Measurements from ENCODE around the gene GLI2. TPM values are rescaled to one million over a fixed set of nuclear protein-coding genes. Genes with fewer than 3 reads are reported as not detected.

The GLI2 gene
- polyA plus RNA-seq, 2 of the 4 experiments (the other 2 are of a cell fraction): 5.6 to 12.5 TPM

- Histone ChIP-seq H3K9me3 (no peaks in the 10 kb centered on the region), H3K4me1 (peaks cover 26% of the 10 kb centered on the region), H3K4me3 (no peak overlapping the region), H3K27ac (peak overlapping the region in 1 of 2 experiments; percentile 48; a peak in 2 of 6 replicates), H3K4me2 (no peak overlapping the region)
- ATAC-seq: no peak
- 78% methylated on average over 6 of the region's 7 CpGs for WGBS (ENCODE audit: missing lambda C conversion rate)
- DNase-seq (ENCODE audit: low read depth in 1 of 2, low spot score in 1 of 2): no peak
- no peak for FAIRE-seq
- no peak for TF ChIP-seq TFCP2L1 (CRISPR knock-in tag; IDR thresholded peaks at IDR 0.05)
- CTCF ChIA-PET: interaction anchor here (0.7 to 22.6 kb wide), 5 partner anchors 13 to 391 kb away, joined by 3 to 858 read pairs (median 4); partner anchors contain the start of gene GLI2
- POLR2A ChIA-PET: no interaction called here
These were observed 34.6 kb upstream of the GLI2 start for GRCh38 chr2:120701096-120701495.

GRCh38 chr2:120701499-120701898 lies 34.2 kb upstream of the GLI2 start:
- CTCF ChIA-PET: interaction anchor here (0.7 to 22.6 kb wide), 5 partner anchors 21 to 390 kb away, joined by 3 to 858 read pairs (median 3); partner anchors contain the start of gene GLI2
- FAIRE-seq: no peak

GRCh38 chr2:120702061-120702460 lies 33.6 kb upstream of the GLI2 start:
- CTCF ChIA-PET: interaction anchor here (0.7 to 22.6 kb wide), 5 partner anchors 9 to 374 kb away, joined by 3 to 858 read pairs (median 4); no protein-coding TSS in a partner anchor
- no peak for ATAC-seq
- 93% methylated on average over 7 of the region's 7 CpGs for WGBS (ENCODE audit: missing lambda C conversion rate)
- H3K9me3 ChIP-seq: no peaks in the 10 kb centered on the region
- FAIRE-seq: no peak
- no peak for DNase-seq (ENCODE audit: low read depth in 1 of 2, low spot score in 1 of 2)
- peak overlapping the region in 1 of 2 experiments; percentile 48; a peak in 2 of 6 replicates for H3K27ac ChIP-seq
- no peak overlapping the region for H3K4me2 ChIP-seq
- H3K4me3 ChIP-seq: no peak overlapping the region
- H3K4me1 ChIP-seq: peaks cover 23% of the 10 kb centered on the region
- POLR2A ChIA-PET: no interaction called here
- TF ChIP-seq ATOH8 (CRISPR knock-in tag; IDR thresholded peaks at IDR 0.05; ENCODE audit: low read depth) (no peak), SMC3 (IDR thresholded peaks at IDR 0.05) (no peak), NR3C1 (IDR thresholded peaks at IDR 0.05) (no peak), REST (IDR thresholded peaks at IDR 0.05) (no peak), HEYL (CRISPR knock-in tag; IDR thresholded peaks at IDR 0.05) (no peak), BHLHE40 (IDR thresholded peaks at IDR 0.05; ENCODE audit: low read depth, low read length) (no peak), EP300 (IDR thresholded peaks at IDR 0.05) (no peak), EHMT2 (IDR thresholded peaks at IDR 0.05; ENCODE audit: low read depth) (no peak), EHF (CRISPR knock-in tag; IDR thresholded peaks at IDR 0.05) (no peak), HMGXB4 (CRISPR knock-in tag; IDR thresholded peaks at IDR 0.05; ENCODE audit: borderline replicate concordance) (no peak), MYC (IDR thresholded peaks at IDR 0.05; ENCODE audit: borderline replicate concordance, low read length) (no peak), HDAC2 (IDR thresholded peaks at IDR 0.05) (no peak), CBX8 (IDR thresholded peaks at IDR 0.05) (no peak)

More at GRCh38 chr2:120701499-120701898, 34.2 kb upstream of the GLI2 start:
- DNase-seq (ENCODE audit: low read depth in 1 of 2, low spot score in 1 of 2): no peak
- Histone ChIP-seq H3K4me2 (no peak overlapping the region), H3K9me3 (no peaks in the 10 kb centered on the region), H3K4me3 (no peak overlapping the region), H3K4me1 (peaks cover 23% of the 10 kb centered on the region), H3K27ac (peak overlapping the region in 1 of 2 experiments; percentile 48; a peak in 2 of 6 replicates)
- ATAC-seq: no peak
- 93% methylated on average over 3 of the region's 3 CpGs for WGBS (ENCODE audit: missing lambda C conversion rate)
- POLR2A ChIA-PET: no interaction called here
- no peak for TF ChIP-seq CBX2 (IDR thresholded peaks at IDR 0.05; ENCODE audit: borderline replicate concordance, low read depth)
- TF ChIP-seq ZC3H11A (IDR thresholded peaks at IDR 0.05): no peak
- no peak for TF ChIP-seq SREBF2 (IDR thresholded peaks at IDR 0.05)

All from A549 (cell line).